COR-L47 (cell line): ENCODE data around the gene XKR8.

Experiments
- DNase-seq: peaks from one replicate; lab custom pipeline; 2025; lab: John Stamatoyannopoulos, UW

The XKR8 gene

DNA sequence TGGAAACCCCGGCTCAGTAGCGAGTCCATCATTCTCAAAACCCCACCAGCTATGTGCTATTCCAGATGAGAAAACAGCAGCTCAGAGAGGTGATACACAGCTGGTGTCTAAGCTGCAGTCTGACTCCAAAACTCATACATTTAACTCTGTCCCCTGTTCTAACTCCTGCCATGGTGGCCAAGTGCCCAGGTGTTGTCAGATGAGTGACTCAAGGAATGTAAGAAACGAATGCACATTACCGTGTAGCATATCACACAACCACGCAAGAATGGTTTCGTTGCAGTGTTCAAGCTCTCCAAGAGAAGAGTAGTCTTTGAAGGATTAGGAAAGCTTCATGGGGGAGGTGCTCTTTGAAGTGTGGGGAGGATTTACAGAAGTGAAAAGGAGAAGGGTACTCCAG, 4.7 kb upstream of the XKR8 start:
- no peak for DNase-seq

DNA sequence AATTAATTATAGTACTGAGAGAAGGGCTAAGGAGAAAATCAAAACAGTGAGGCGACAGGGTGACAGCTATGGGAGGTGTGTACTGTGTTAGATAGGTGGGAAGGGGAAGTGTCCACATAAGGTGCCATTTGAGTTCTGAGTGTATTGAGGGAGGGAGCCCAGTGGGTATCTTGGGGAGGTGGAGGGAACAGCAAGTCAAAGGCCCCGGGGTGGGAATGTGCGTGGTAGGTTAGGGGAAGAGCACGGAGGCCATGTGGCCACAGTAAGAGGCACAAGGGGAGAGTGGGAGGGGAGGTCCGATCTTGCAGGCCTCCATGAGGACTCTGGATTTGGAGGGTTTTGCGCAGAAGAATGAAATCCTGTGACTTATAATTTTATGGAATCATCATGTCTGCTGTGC, 3.0 kb upstream of the XKR8 start:
- no peak for DNase-seq

DNA sequence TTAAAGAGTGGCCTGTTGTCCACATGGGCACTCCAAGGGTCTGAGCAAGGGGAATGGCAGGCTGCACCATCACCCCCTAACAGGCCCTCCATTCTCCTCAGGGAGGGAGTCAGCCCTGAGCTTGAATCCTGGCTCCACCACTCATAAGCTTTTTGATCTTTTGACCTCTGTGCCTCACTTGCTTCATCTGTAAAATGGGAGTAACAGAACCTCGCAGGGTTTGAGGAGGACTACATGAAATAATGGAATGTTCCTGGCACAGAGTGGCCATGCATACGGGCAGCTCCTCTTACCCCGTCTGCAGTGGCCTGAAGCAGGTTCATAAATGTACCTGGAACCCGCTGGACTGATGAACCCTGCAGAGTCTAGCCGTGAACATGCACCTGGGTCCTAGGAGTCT, 2.1 kb upstream of the XKR8 start:
- no peak for DNase-seq

DNA sequence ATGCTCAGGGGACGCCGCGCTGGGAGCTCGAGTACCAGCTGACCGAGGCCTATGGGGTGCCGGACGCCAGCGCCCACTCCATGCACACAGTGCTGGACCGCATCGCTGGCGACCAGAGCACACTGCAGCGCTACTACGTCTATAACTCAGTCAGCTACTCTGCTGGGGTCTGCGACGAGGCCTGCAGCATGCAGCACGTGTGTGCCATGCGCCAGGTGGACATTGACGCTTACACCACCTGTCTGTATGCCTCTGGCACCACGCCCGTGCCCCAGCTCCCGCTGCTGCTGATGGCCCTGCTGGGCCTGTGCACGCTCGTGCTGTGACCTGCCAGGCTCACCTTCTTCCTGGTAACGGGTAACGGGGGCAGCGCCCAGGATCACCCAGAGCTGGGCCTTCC, 1.3 kb upstream of the XKR8 start:
- no peak for DNase-seq

DNA sequence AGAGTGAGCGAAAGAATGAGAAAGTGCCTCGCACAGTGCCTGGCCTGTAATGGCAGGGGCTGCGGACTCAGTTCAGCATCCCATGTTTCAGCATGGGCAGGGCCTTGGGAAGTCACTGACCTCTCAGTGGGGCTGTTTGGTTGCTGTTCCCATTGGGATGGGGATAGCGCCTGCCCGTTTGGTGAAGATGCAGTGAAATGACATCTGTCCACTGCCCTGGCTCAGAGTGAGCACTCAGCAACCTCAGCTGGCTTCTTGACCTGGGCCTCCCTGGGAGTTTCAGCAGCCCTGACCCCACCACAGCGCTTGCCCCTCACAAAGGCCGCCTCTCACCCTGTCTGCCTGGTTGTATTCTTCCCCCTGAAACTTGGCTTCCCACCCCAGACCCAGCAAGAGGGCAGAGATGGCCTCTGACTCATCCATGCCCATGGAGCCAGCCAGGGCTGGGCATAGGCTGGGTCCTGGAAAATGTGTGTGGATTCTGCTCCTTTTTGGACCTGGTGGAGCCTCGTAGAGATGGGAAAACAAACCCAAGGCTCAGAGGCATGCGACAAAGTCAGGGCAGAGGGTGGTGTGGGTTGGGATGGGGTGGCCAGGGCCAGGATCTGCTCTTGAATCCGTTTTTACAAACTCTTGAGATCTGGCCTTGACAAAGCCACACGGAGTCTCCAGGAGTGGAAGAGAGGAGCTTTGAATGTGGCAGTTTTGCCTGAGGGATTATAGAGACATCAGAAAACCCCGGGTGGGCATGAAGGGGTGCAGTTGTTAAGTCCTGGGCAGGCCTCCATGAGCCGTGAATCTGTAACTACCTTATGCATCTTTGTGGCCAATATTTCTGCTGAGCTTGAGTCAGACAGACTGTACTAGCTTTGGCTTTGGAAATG, 1.2 kb downstream of the XKR8 start:
- no peak for DNase-seq

DNA sequence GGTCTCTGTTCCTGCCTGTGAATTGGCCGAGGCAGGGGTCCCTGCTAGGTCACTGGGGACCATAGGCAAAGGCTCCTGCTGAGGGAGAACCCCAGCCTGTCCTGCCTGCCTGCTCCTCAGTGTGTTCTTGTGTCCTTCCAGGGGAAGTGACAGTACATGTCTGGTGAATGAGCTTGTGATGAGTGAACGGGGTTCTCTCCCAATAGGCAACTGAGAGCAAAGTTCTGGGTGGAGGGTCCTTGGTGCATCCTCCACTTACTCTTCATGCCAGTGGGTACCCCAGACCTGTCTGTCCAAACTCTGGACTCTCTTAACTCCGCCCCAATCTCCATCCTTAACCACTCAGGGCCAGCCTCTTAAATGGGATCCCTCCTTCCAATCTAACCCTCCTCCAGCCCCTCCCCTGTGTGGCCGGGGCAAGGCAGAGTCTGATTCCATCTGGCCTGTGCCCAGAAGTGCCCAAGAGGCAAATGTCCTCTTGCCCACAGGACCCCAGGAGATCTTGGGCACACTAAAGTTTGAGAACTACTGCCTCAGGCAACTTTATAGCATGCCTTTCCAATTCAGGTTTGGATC, 2.0 kb downstream of the XKR8 start:
- no peak for DNase-seq

DNA sequence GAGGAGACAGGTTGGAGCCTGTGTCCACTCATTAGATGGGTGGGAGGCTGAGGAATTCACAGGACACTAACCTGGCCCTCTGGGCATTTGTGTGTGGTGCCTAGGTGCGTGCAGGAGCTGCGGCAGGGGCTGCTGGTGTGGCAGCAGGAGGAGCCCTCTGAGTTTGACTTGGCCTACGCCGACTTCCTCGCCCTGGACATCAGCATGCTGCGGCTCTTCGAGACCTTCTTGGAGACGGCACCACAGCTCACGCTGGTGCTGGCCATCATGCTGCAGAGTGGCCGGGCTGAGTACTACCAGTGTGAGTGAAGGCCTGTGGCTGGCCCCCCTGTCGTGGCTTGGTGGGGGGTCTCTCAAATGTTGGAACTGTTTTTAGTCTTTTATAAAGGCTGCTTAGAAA, 3.6 kb downstream of the XKR8 start:
- no peak for DNase-seq

DNA sequence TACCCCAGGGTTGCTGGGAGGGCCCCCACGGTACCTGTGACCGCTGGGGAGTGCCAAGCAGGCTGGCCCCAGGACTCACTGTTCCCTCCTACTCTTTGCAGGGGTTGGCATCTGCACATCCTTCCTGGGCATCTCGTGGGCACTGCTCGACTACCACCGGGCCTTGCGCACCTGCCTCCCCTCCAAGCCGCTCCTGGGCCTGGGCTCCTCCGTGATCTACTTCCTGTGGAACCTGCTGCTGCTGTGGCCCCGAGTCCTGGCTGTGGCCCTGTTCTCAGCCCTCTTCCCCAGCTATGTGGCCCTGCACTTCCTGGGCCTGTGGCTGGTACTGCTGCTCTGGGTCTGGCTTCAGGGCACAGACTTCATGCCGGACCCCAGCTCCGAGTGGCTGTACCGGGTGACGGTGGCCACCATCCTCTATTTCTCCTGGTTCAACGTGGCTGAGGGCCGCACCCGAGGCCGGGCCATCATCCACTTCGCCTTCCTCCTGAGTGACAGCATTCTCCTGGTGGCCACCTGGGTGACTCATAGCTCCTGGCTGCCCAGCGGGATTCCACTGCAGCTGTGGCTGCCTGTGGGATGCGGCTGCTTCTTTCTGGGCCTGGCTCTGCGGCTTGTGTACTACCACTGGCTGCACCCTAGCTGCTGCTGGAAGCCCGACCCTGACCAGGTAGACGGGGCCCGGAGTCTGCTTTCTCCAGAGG, 6.8 kb downstream of the XKR8 start:
- no peak for DNase-seq

DNA sequence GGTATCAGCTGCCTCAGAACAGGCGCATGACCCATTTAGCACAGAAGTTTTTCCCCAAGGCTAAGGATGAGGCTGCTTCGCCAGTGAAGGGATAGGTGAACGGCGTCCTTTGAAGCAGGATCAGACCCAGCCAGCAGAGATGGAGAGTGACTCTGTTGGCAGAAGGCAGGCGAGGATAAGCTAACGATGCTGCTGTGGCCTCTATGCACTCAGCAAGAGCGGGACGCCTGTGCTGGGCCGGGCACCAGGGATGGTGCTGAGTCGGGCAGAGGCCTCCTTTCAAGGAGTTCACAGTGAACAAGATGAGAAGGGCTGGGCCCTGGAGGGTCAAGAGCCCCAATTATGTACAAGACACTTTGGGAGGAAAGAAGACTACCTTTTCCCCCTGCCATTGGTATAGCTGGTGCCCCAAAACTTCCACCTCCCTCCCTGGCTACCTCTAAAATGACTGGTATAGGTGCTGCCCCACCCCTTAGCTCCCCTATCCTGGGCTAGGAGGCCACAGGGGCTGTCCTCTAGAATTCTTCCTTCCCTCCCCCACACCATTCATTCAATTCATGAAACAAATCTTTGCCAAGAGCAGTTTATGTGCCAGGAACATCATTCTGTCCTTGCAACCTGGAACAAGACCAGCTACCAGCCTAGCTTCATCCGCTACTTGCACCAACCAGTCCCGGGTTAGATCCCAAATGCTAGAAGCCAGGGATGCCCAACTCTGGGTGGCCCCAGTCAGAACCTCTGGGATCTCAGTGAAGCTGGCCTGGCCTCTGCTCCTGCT, 7.5 kb downstream of the XKR8 start:
- no peak for DNase-seq

DNA sequence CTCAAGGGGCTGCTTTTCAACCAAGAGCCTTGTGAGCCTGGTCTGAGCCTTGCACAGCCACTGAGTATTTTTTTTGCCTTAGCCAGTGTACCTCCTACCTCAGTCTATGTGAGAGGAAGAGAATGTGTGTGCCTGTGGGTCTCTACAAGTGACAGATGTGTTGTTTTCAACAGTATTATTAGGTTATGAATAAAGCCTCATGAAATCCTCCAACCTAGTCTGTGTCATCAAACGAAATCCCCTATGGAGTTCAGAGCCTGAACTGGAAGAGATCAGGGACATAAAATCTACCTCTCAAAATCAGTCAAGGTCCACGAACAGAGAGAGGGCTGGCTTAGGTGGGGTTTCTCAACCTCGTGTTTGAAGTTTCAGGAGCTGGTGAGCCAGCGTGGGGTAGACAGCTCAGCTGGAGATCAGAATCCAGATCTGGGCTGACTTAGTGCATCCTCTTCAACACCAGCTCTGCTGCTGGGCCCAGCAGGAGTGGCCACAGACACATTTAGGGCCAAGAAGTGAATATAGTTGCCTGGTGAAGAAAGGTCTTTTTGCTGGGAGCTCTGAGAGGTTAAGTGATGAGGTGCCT, 8.2 kb downstream of the XKR8 start:
- DNase-seq = no peak

DNA sequence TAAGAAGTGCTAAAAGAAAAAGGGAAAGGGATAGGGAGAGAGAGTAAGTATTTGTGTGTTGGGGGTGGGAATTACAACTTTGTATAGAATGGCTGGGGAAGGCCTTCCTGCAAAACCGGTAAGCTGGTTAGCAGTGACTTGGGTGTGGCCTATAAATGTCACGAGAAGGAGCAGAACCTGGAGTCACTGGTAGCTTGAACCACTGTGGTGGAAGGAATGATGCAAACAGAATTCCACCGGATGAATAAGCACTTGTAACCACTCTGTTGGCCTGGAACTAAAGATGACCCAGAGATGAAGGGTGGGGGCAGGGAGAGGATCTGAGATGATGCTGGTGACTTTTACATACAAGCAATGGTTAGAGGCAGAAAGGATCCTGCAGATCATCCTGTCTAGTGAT, 8.9 kb downstream of the XKR8 start:
- DNase-seq = no peak

DNA sequence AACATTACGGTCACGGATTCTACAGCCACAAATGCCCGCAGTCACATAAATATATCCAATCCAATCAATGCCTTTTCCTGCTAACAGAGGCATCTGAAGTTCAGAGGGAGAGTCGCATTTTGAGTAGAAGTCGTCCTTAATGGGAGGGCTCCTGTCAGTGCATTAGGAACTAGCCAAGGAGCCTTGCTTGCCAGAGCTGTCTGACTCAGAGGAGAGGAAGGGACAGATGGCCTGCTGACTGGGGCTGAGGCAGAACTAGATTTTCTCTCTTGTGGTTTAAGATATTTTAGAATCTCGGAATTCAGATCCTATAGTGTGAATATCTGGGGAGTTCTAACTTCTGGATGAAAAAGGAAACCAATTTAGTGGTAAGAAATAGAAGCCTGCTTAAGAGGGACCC, 10.6 kb downstream of the XKR8 start:
- DNase-seq = no peak

DNA sequence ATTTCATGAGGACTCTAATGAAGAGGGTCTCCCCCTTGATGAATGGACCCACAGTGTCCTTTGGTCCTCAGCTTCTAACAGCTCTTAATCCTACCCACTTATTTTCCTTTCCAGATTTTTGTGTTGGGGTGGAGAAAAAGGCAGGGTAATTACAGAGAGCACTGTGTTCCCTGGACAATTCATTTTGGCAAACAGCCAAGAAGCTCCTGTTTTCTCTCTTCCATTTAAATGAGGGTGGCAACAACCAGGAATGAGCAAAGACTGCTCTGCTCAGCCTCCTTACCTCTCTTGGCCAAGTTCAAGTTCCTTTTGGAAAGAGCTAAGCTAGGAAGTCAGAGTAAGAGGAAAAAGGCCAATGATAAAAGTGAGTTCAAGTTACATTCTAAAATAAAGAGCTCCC, 11.9 kb downstream of the XKR8 start:
- peak; percentile 82 for DNase-seq

DNA sequence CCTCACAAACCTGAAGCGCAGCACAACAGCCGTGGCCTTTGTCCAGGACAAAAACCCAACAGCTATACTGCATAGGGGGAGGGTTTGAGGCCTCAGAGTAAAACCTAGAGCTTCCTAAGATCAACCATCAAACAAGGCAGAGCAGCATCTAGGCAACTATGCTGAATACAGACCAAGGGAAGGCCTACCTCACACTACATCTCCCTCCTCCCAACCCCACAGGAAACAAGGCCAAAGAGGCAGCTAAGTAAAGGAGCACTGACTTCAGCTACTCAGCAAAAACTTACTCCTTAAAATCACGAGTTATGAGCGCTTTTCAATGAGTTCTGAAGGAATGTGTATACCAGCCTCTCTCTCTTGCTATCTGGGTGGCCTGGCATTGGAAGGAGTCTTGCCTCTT, 12.4 kb downstream of the XKR8 start:
- DNase-seq = no peak

DNA sequence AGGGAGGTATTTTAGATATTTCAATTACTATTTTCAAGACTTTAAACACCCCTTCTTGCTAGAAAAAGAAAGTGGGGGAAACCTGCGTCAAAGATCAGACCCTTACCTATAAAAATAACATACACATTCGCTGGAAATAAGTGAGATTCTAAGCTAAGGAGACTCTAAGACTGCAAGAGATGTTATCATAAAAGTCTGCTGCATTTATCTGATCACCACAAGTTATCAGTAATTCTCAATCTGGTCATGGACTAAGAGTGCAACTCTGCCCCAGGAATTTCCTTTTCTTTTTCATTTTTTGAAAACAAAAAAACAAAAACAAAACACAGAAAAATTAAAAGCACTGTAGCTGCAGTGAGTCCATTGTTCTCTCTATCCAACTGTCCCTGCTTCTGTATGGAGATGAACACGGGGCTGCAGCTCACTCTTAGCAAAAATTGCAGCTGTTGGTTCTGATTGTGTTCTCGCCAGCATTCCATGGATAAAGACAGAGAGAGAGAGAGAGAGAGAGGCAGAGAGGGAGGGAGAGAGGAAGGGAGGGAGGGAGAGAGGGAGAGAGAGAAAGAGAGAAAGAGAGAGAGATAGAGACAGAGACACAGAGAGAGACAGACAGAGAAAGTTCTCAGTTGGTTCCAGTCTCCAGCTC, 14.1 kb downstream of the XKR8 start:
- no peak for DNase-seq

DNA sequence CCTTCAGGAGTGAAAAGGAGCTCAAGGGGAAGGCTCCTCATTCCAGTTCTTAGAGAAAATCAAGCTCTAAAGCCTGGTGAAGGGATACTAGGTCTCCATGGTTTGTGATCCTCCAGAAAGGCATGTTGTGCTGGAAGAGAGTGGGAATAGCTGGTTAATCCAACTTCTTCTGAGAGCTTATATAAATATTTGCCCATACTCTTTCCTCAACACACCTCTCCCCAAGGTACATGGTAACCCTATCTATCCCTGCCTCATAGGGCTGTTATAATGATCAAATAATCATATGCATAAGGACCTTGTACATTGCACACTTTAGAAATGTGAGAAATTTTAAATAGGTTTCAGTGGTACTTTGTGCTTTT, 14.6 kb downstream of the XKR8 start:
- no peak for DNase-seq

DNA sequence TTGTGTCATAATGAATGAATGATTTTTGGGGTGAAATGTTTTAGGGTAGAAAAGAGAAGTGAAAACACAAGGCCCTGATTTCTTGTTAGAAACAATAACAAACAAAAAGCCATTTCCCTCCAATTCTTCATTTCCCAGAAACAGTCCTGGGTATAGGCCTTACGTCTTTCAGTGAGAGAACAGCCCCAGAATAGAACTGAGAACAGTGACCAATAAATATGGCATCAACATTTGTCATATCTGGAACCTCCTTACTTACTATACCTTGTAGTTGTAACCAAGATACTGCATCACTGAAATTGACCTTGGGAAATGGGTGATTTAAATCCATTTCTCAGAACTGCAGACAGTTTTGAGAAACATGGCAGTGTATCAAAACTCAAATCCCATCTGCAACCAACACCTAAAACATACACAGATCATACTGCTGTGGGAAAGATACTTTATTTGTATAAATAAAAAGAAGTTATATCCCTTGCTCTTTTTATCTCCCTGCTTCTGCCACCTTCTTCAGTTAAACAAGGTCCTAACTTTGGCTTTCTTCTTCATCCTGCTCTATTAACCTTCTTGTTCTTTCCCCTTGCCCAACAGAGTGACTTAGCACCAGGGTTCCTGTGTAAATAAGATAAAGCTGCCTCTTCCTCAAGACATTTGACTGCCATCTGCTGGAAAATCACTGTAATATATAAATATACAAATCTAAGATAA, 19.5 kb downstream of the XKR8 start:
- DNase-seq = peak; percentile 47

DNA sequence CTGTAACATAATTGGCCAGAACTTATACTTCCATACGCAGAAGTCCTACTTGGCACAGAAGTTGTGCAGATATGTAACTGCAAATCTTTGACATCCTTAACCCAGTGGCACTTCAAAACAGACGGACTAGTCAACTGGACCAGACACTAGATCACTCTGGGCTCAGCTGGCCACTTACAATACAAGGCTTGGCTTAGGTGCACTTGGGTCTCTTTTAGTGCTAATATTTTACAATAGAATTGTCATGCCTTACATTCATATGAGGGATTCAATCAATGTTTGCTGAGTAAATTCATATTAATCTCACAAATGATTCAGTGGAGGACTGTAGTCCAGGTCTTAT, 20.1 kb downstream of the XKR8 start:
- no peak for DNase-seq

DNA sequence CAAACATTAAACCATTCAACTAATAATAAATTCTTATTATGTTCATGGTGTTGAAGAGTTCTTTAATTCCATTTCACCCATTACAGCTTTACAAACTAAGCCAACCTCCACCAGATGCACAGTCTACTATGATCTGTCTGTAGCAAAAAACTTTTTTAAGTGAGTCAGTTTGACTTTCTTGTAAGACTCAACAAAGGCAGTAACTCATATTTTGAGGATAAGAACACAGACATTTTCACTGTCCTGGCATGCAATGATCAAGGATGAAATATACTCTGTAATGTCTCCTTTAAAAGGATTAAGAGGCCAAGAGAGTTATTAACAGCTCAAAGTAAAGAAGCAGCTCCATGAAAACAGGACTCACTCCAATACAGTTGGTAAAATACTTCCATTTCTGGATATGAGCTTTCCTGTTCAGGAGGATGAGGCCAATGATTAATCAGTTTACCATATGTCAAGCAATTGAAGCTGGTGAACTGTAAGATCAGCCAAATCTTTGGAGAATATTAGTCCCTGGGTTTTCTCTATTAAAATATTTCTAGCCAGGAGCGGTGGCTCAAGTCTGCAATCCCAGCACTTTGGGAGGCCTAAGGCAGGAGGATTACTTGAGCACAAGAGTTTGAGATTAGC, 20.6 kb downstream of the XKR8 start:
- DNase-seq = no peak

DNA sequence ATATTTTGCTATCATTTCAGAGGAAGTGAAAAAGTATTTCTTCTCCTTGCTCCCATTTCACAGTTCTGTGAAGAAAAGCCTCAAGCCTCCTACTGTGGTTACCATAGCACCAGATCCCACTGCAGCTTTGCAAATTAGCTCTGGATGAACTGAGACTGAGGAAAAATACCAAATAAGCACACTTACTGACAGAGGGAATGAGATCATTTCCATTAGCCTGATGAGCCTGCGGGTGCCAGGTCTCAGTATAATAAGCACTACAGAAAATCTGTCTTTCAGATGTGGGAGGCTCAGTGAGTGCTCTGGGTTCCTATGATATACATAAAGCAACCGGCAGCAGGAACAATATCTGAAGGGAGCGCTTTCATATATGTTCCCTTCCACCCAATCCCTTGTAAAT, 21.4 kb downstream of the XKR8 start:
- DNase-seq = no peak
